ENCODE results near the gene GPR152. TPM values are rescaled to one million over a fixed set of nuclear protein-coding genes. Genes with fewer than 3 reads are reported as not detected.

GPR152 gene
- total and polyA plus RNA-seq, 2 experiments from 2014 or later = not detected

GRCh38 chr11:67500484-67500821, 47.9 kb upstream of the GPR152 start:
- Histone ChIP-seq H3K9me2 (ENCODE audit: insufficient read depth) (no peaks in the 10 kb centered on the region), H4K20me1 (ENCODE audit: insufficient read depth) (no peaks in the 10 kb centered on the region), H3K36me3 (ENCODE audit: low read depth) (no peaks in the 10 kb centered on the region), H3K9ac (no peak overlapping the region), H3K4me1 (ENCODE audit: insufficient read depth) (peaks cover 2% of the 10 kb centered on the region; the same call in 1 of the 2 replicates), H3K27me3 (replicated peaks; ENCODE audit: insufficient read depth) (no peaks in the 10 kb centered on the region), H3K4me3 (no peak overlapping the region), H3K27ac (no peak overlapping the region), H3F3A (ENCODE audit: insufficient read depth) (no peaks in the 10 kb centered on the region), H3K9me3 (ENCODE audit: low read depth) (no peaks in the 10 kb centered on the region), H2AFZ (no peak overlapping the region), H3K4me2 (ENCODE audit: unreplicated experiment) (no peak overlapping the region), H3K79me2 (ENCODE audit: insufficient read depth) (no peaks in the 10 kb centered on the region)
- in situ Hi-C loops (cut with MboI) = no loop called here
- no peak for DNase-seq
- no peak for TF ChIP-seq EZH2phosphoT487 (IDR thresholded peaks at IDR 0.05; ENCODE audit: insufficient read depth, low read depth)
- TF ChIP-seq EZH2 (IDR thresholded peaks at IDR 0.05; ENCODE audit: insufficient read depth, poor library complexity, severe bottlenecking) = no peak
- WGBS, 2 experiments (ENCODE audit: low coverage in 1 of 2, low lambda C conversion rate in 2 of 2, missing lambda C conversion rate in 2 of 2) = 95% methylated on average over 1 of the region's 1 CpG; no CpG with 5 or more reads in 1 of the 2 experiments

GRCh38 chr11:67499808-67500483, 47.4 kb upstream of the GPR152 start:
- H4K20me1 ChIP-seq (ENCODE audit: insufficient read depth) = no peaks in the 10 kb centered on the region
- in situ Hi-C loops (cut with MboI) = no loop called here
- H3F3A ChIP-seq (ENCODE audit: insufficient read depth) = no peaks in the 10 kb centered on the region
- H3K79me2 ChIP-seq (ENCODE audit: insufficient read depth) = no peaks in the 10 kb centered on the region
- H2AFZ ChIP-seq = no peak overlapping the region
- H3K36me3 ChIP-seq (ENCODE audit: low read depth) = no peaks in the 10 kb centered on the region
- H3K4me3 ChIP-seq = no peak overlapping the region
- no peak for DNase-seq
- H3K9me2 ChIP-seq (ENCODE audit: insufficient read depth) = no peaks in the 10 kb centered on the region
- TF ChIP-seq EZH2 (IDR thresholded peaks at IDR 0.05; ENCODE audit: insufficient read depth, poor library complexity, severe bottlenecking) (no peak), EZH2phosphoT487 (IDR thresholded peaks at IDR 0.05; ENCODE audit: insufficient read depth, low read depth) (no peak)
- no peak overlapping the region for H3K4me2 ChIP-seq (ENCODE audit: unreplicated experiment)
- no peaks in the 10 kb centered on the region for H3K4me1 ChIP-seq (ENCODE audit: insufficient read depth)
- 96 to 97% methylated on average over 23 to 26 of the region's 26 CpGs for WGBS, 2 experiments (ENCODE audit: low coverage in 1 of 2, low lambda C conversion rate in 2 of 2, missing lambda C conversion rate in 2 of 2)
- no peaks in the 10 kb centered on the region for H3K27me3 ChIP-seq (replicated peaks; ENCODE audit: insufficient read depth)
- no peak overlapping the region for H3K9ac ChIP-seq
- no peak overlapping the region for H3K27ac ChIP-seq
- H3K9me3 ChIP-seq (ENCODE audit: low read depth) = no peaks in the 10 kb centered on the region

GRCh38 chr11:67498544-67498972, 46.0 kb upstream of the GPR152 start:
- no peaks in the 10 kb centered on the region for H3K4me1 ChIP-seq (ENCODE audit: insufficient read depth)
- TF ChIP-seq EZH2phosphoT487 (IDR thresholded peaks at IDR 0.05; ENCODE audit: insufficient read depth, low read depth) (no peak), EZH2 (IDR thresholded peaks at IDR 0.05; ENCODE audit: insufficient read depth, poor library complexity, severe bottlenecking) (no peak)
- H4K20me1 ChIP-seq (ENCODE audit: insufficient read depth) = no peaks in the 10 kb centered on the region

GRCh38 chr11:67497656-67498291, 45.2 kb upstream of the GPR152 start:
- 95% methylated on average over 21 of the region's 21 CpGs for WGBS, 2 experiments (ENCODE audit: low coverage in 1 of 2, low lambda C conversion rate in 2 of 2, missing lambda C conversion rate in 2 of 2)
- H3K4me1 ChIP-seq (ENCODE audit: insufficient read depth) = no peaks in the 10 kb centered on the region

More at GRCh38 chr11:67498544-67498972, 46.0 kb upstream of the GPR152 start:
- no peaks in the 10 kb centered on the region for H3K27me3 ChIP-seq (replicated peaks; ENCODE audit: insufficient read depth)
- no peak overlapping the region for H2AFZ ChIP-seq
- H3K4me2 ChIP-seq (ENCODE audit: unreplicated experiment) = no peak overlapping the region
- no peak for DNase-seq
- H3K36me3 ChIP-seq (ENCODE audit: low read depth) = no peaks in the 10 kb centered on the region
- H3K9ac ChIP-seq = no peak overlapping the region
- no peaks in the 10 kb centered on the region for H3K79me2 ChIP-seq (ENCODE audit: insufficient read depth)
- no peaks in the 10 kb centered on the region for H3K9me2 ChIP-seq (ENCODE audit: insufficient read depth)
- in situ Hi-C loops (cut with MboI) = no loop called here
- H3K4me3 ChIP-seq = no peak overlapping the region
- H3K9me3 ChIP-seq (ENCODE audit: low read depth) = no peaks in the 10 kb centered on the region
- H3K27ac ChIP-seq = no peak overlapping the region
- no peaks in the 10 kb centered on the region for H3F3A ChIP-seq (ENCODE audit: insufficient read depth)
- 93 to 95% methylated on average over 18 to 21 of the region's 21 CpGs for WGBS, 2 experiments (ENCODE audit: low coverage in 1 of 2, low lambda C conversion rate in 2 of 2, missing lambda C conversion rate in 2 of 2)

More at GRCh38 chr11:67497656-67498291, 45.2 kb upstream of the GPR152 start:
- Histone ChIP-seq H3K79me2 (ENCODE audit: insufficient read depth) (no peaks in the 10 kb centered on the region), H4K20me1 (ENCODE audit: insufficient read depth) (no peaks in the 10 kb centered on the region), H3K27ac (no peak overlapping the region), H3K27me3 (replicated peaks; ENCODE audit: insufficient read depth) (no peaks in the 10 kb centered on the region), H3K36me3 (ENCODE audit: low read depth) (no peaks in the 10 kb centered on the region), H3K4me2 (ENCODE audit: unreplicated experiment) (no peak overlapping the region), H3F3A (ENCODE audit: insufficient read depth) (no peaks in the 10 kb centered on the region), H3K9me2 (ENCODE audit: insufficient read depth) (no peaks in the 10 kb centered on the region), H3K4me3 (no peak overlapping the region), H3K9me3 (ENCODE audit: low read depth) (no peaks in the 10 kb centered on the region), H2AFZ (no peak overlapping the region), H3K9ac (no peak overlapping the region)
- in situ Hi-C loops (cut with MboI) = no loop called here
- DNase-seq = no peak
- TF ChIP-seq EZH2phosphoT487 (IDR thresholded peaks at IDR 0.05; ENCODE audit: insufficient read depth, low read depth) (no peak), EZH2 (IDR thresholded peaks at IDR 0.05; ENCODE audit: insufficient read depth, poor library complexity, severe bottlenecking) (no peak)
